ENCODE data around the gene ART1. TPM values are rescaled to one million over a fixed set of nuclear protein-coding genes. Genes with fewer than 3 reads are reported as not detected.

ART1 gene
- total RNA-seq, 1 donor from 2014 or later = not detected

DNA sequence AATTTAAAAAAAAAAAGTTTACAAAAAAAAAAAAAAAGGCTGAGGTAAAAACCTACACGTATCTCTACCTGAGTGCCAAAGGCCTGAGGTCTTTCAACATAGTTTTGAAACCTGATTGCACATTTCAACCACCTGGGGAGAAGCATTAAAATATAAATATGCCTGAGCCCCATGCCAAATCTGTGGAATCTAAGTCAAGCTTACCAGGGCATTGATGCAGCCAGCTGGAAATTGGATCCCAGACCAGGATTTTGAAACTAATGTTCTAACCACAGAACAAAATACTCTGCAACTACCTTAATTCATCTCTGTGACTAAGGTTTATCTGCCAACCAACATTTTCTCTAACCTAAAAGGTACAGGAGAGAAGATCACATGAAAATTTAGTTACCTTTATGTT, 65.0 kb downstream of the ART1 start:
- ChIA-PET CTCF (no interaction called here), POLR2A (no interaction called here)
- no peaks in the 10 kb centered on the region for H3K9me3 Mint-ChIP-seq
- no peak overlapping the region for H3K27ac Mint-ChIP-seq
- H3K4me3 Mint-ChIP-seq = no peak overlapping the region
- H3K36me3 Mint-ChIP-seq (ENCODE audit: low read depth) = peaks cover 81% of the 10 kb centered on the region
- no peaks in the 10 kb centered on the region for H3K27me3 Mint-ChIP-seq
- intact Hi-C loops (cut with micrococcal nuclease) = no loop called here
- no peak for TF ChIP-seq CTCF (IDR thresholded peaks at IDR 0.05)
- DNase-seq (no peak), ATAC-seq (ENCODE audit: low read depth) (no peak)
- no peaks in the 10 kb centered on the region for H3K4me1 Mint-ChIP-seq

GRCh38 chr11:3710485-3711259, 65.7 kb downstream of the ART1 start:
- POLR2A ChIA-PET = no interaction called here
- intact Hi-C loops (cut with micrococcal nuclease) = no loop called here

GRCh38 chr11:3712274-3712673, 67.3 kb downstream of the ART1 start:
- no peaks in the 10 kb centered on the region for H3K4me1 Mint-ChIP-seq
- ATAC-seq (ENCODE audit: low read depth) (no peak), DNase-seq (no peak)
- peaks cover 82% of the 10 kb centered on the region for H3K36me3 Mint-ChIP-seq (ENCODE audit: low read depth)
- CTCF ChIA-PET = no interaction called here
- no peak overlapping the region for H3K4me3 Mint-ChIP-seq
- intact Hi-C loops (cut with micrococcal nuclease) = no loop called here
- no peaks in the 10 kb centered on the region for H3K9me3 Mint-ChIP-seq
- H3K27me3 Mint-ChIP-seq = no peaks in the 10 kb centered on the region
- H3K27ac Mint-ChIP-seq = no peak overlapping the region
- POLR2A ChIA-PET = no interaction called here
- no peak for TF ChIP-seq CTCF (IDR thresholded peaks at IDR 0.05)

More at GRCh38 chr11:3710485-3711259, 65.7 kb downstream of the ART1 start:
- TF ChIP-seq CTCF (IDR thresholded peaks at IDR 0.05) = no peak
- no peaks in the 10 kb centered on the region for H3K9me3 Mint-ChIP-seq
- CTCF ChIA-PET = interaction anchor here (1.2 kb wide), 1 partner anchor 98 kb away, joined by 4 read pairs; the partner anchor contains the start of gene PGAP2
- no peak overlapping the region for H3K27ac Mint-ChIP-seq
- ATAC-seq (ENCODE audit: low read depth) (no peak), DNase-seq (no peak)
- no peak overlapping the region for H3K4me3 Mint-ChIP-seq
- peaks cover 81% of the 10 kb centered on the region for H3K36me3 Mint-ChIP-seq (ENCODE audit: low read depth)
- H3K4me1 Mint-ChIP-seq = no peaks in the 10 kb centered on the region
- no peaks in the 10 kb centered on the region for H3K27me3 Mint-ChIP-seq

Other genes starting within 250 kb of the ART1 start
- gene ART5, start 3.1 kb upstream of the ART1 start, total RNA-seq = not detected in 2 replicates
- 2.5 and 3.0 TPM in 2 replicates for gene CHRNA10, start 26.3 kb downstream of the ART1 start, total RNA-seq
- 98.0 and 117 TPM in 2 replicates for gene NUP98, start 152.4 kb downstream of the ART1 start, total RNA-seq
- gene PGAP2, start 163.4 kb downstream of the ART1 start, total RNA-seq = 19.7 and 25.0 TPM in 2 replicates
- gene RHOG, start 195.8 kb downstream of the ART1 start, total RNA-seq = 163 and 176 TPM in 2 replicates
- gene STIM1, start 210.5 kb downstream of the ART1 start, total RNA-seq = 37.3 and 38.4 TPM in 2 replicates

Data from activated B cell treated with CpG ODN at 0.5 μM for 24 hours (primary cell).